ENCODE measurements around the gene NUBP1.

- TF ChIP-seq CTCF (IDR thresholded peaks at IDR 0.05; ENCODE audit: low read depth, low read length, poor library complexity, severe bottlenecking), result no peak
- no peak for TF ChIP-seq EZH2phosphoT487 (IDR thresholded peaks at IDR 0.05; ENCODE audit: borderline replicate concordance, low read length)
These were observed 49.3 kb upstream of the NUBP1 start for GRCh38 chr16:10694306-10694705.
